ENCODE measurements around the gene PLA2G15. TPM values are rescaled to one million over a fixed set of nuclear protein-coding genes. Genes with fewer than 3 reads are reported as not detected.

Gene PLA2G15
- total and polyA plus RNA-seq, 2 of the 13 experiments (the other 11 are each of a cell fraction or from before 2014, with no cell fraction given): 14.4 to 23.7 TPM

GRCh38 chr16:68237243-68238028 lies 7.7 kb upstream of the PLA2G15 start (continued):
- 0 out of 2 replicates have a peak, but pooled peaks have one; percentile 21 for TF ChIP-seq ZNF329 (CRISPR knock-in tag; IDR thresholded peaks at IDR 0.05; ENCODE audit: low read depth)
- TF ChIP-seq ZNF414 (CRISPR knock-in tag; IDR thresholded peaks at IDR 0.05): peak; percentile 96
- TF ChIP-seq TEF (CRISPR knock-in tag; IDR thresholded peaks at IDR 0.05): peak; percentile 28; the same call in 1 of the 2 replicates
- peak; percentile 89; the same call in 1 of the 2 replicates for TF ChIP-seq ZNF503 (CRISPR knock-in tag; IDR thresholded peaks at IDR 0.05)
- TF ChIP-seq HOXD1 (CRISPR knock-in tag; IDR thresholded peaks at IDR 0.05): peak; percentile 9
- no peak for TF ChIP-seq ZNF432 (CRISPR knock-in tag; IDR thresholded peaks at IDR 0.05; ENCODE audit: borderline replicate concordance)
- TF ChIP-seq ZMYM2 (CRISPR knock-in tag; IDR thresholded peaks at IDR 0.05): no peak; the same call in none of the 2 replicates
- no peak for TF ChIP-seq PCBP2 (optimal IDR thresholded peaks at IDR 0.05; ENCODE audit: low read depth, low read length, poor library complexity, severe bottlenecking)
- peak; percentile 73 for TF ChIP-seq YY1 (IDR thresholded peaks at IDR 0.05; ENCODE audit: insufficient read depth, insufficient replicate concordance, low read depth, low read length)
- peak; percentile 89 for TF ChIP-seq RBFOX2 (IDR thresholded peaks at IDR 0.05; ENCODE audit: low read depth, low read length)
- no peak; the same call in 1 of the 2 replicates for TF ChIP-seq PHF20 (CRISPR knock-in tag; IDR thresholded peaks at IDR 0.05)
- TF ChIP-seq THRA (CRISPR knock-in tag; IDR thresholded peaks at IDR 0.05; ENCODE audit: borderline replicate concordance): peak; percentile 12
- TF ChIP-seq PHF5A (CRISPR knock-in tag; IDR thresholded peaks at IDR 0.05; ENCODE audit: low read depth, unreplicated experiment): peak; percentile 68
- TF ChIP-seq SMAD3 (CRISPR knock-in tag; IDR thresholded peaks at IDR 0.05): peak; percentile 55; the same call in 1 of the 2 replicates
- TF ChIP-seq ZNF563 (CRISPR knock-in tag; IDR thresholded peaks at IDR 0.05): peak; percentile 25; the same call in 1 of the 2 replicates
- peak; percentile 16 for TF ChIP-seq SRSF1 (optimal IDR thresholded peaks at IDR 0.05; ENCODE audit: low read depth, low read length)
- TF ChIP-seq ARID5B (CRISPR knock-in tag; IDR thresholded peaks at IDR 0.05): peak; percentile 79
- 0 out of 2 replicates have a peak, but pooled peaks have one; percentile 78 for TF ChIP-seq ZNF83 (CRISPR knock-in tag; IDR thresholded peaks at IDR 0.05; ENCODE audit: borderline replicate concordance)

All from HepG2 (cell line).